GM18526 (cell line): ENCODE results near the gene SLC39A7.

Experiments
- POLR2A ChIP-seq: IDR thresholded peaks from 3 replicates; pipeline ENCODE4 v1.6.1; 2011; ENCODE audit not compliant: insufficient read length; ENCODE audit errors: extremely low read depth

Gene SLC39A7

DNA sequence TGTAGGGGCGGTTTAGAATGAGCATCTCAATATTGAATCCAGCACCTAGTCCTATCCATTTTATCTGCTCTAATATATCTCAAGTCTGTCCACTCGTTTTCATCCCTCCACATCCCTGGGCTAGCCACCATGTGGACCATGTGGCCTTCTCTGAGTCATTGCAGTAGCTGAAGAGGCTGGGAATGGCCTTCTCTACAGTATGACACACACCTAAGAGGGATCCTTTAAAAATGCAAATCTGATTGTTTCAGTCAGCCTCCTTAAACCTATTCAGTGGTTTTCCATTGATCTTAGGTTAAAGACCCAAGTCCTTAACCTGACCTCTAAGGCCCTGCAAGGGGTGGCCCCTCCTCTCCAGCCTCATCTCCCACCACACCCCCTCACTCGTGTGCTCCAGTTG, 17.0 kb downstream of the SLC39A7 start:
- no peak for TF ChIP-seq POLR2A

DNA sequence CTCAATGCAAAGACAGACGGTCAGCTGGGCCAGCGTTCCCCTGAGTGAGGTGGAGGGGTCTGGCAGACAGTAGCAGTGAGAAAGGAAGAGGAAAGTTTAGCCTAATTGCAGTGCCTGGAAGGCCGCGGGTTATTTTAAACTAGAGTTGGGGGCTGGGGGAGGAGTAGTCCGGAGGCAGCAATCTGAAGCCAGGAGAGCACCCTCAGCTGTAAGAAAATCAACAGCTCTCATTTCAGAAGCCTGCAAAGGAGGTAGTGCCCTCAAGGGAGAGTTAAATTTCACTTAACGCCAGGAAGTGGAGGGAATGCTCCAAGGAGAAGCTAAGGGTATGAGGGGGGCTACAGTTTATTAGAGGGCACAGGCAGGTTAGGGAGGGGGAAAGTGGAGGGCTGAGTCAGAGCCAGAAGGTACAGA, 34.6 kb downstream of the SLC39A7 start:
- no peak for TF ChIP-seq POLR2A

DNA sequence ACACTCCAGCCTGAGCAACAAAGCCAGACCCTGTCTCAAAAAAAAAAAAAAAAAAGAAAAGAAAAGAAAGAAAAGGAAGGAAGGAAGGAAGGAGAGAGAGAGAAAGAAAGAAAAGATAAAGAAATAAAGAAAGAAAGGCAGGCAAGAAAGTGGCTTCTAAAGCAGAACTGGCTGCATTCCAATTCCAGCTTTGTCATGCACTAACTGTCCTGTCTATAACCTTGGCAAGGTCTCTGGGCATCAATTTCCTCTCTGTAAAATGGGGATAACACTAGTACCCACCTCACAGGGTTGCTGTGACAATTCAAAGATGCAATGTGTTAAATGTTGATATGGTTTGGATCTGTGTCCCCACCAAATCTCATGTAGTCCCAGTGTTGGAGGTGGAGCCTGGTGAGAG, 35.7 kb downstream of the SLC39A7 start:
- TF ChIP-seq POLR2A = no peak

DNA sequence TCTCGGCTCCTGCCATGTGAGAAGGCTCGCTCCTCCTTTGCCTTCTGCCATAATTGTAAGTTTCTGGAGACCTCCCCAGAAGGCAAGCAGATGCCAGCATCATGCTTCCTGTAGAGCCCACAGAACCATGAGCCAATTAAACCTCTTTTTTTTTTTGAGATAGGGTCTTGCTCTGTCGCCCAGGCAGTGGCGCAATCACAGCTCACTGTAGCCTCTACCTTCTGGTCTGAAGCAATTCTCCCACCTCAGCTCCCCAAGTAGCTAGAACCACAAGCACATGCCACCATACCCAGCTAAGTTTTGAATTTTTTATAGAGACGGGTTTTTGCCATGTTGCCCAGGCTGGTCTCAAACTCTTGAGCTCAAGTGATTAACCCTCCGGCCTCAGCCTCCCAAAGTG, 36.2 kb downstream of the SLC39A7 start:
- no peak for TF ChIP-seq POLR2A

DNA sequence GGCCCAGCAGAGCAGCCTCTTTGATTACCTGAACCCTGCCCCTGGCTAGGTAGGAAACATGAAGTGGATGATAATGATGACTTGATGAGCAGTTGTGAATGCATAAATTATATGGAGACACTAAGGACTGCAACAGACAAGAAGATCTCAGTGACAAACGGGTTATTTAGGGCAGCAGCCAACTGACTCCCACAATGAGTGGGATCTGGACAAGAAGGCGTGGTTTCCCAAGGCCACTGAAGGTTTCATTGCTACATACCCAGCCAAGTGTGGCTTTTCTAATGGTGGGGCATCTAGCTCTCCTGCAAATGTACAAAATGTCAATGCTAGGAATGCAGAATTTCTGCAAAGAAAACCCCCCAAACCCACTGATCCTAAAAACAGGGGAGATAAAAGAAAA, 37.1 kb downstream of the SLC39A7 start:
- TF ChIP-seq POLR2A = no peak

DNA sequence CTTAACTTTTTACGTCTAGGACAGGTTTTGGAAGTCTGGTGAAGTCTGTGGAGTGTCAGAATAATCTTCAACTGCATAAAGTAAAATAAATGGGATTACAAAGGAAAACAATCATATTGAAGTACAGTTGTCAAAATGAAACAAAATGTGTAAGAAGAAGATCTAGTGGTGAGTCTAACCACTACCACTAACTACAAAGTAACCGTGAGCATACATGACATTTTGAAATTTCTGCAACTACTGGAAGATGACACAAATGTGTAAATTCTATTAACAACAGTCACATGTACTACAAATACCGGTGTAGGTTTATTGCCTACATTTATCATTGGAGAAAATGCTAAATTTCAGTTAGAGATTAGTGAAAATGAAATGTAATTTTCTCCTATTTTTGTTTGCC, 41.3 kb downstream of the SLC39A7 start:
- no peak for TF ChIP-seq POLR2A

DNA sequence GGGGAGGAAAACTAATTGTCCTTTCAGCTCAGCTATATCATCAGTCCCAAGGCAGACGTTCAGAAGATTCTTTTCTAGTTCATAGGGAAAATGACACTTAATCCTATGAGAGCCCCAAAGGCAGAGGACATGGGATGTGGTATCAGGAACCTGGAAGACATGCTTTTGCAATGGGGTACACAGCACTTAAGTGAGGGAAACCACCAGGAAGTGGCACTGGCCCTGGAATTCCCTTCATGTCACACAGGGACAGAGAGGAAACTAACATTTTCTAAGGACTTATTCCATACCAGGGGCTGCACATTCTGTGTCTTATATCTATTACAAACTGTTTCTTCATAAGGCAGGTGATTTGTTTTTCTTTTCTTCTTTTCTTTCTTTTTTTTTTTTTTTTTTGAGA, 42.8 kb downstream of the SLC39A7 start:
- no peak for TF ChIP-seq POLR2A

DNA sequence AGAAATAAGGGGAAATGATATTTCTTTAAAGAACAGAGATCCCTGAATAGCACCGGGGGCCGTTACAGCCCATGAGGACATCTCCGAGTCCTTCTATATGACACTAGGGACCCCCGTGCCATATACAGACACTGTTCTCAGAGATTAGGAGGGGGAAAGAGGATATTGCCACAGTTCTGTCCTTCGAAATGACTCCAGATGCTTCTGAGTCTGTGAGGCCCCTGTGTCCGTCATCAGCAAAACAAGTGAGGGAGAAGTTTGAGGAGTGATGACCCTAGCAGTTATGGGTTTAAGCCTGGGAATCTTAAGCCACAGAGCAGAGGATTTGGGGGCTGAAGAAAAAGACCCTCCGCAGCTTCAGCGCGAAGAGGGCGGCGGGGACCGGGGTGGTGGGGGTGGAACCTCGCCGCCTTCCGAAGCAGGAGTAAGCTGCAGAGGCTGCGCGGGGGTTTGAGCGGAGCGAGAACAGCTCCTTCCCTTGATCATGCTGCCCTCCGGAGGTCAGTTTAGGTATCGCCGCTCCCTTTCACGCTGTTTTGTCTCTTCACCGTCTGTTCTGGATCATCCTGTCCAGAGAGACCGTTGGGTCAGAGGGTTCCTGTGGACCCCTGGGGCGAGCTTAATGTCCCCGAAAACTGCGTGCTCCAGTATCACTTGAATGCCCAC, 47.4 kb downstream of the SLC39A7 start:
- no peak for TF ChIP-seq POLR2A

DNA sequence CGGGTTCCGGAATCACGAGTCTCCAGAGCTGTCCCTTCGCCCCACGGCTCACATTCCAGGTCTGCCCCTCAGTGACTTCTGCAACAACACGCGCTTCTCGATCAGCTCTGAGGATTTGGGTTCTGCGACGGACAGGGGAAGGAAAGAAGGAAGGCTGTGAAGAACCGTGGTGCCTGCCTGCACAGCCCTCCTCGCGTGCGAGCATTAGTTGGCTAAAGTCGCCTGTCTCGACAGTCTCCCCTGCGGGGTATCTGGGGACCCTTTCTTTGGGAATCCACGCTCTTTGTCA, 47.9 kb downstream of the SLC39A7 start:
- TF ChIP-seq POLR2A = no peak

DNA sequence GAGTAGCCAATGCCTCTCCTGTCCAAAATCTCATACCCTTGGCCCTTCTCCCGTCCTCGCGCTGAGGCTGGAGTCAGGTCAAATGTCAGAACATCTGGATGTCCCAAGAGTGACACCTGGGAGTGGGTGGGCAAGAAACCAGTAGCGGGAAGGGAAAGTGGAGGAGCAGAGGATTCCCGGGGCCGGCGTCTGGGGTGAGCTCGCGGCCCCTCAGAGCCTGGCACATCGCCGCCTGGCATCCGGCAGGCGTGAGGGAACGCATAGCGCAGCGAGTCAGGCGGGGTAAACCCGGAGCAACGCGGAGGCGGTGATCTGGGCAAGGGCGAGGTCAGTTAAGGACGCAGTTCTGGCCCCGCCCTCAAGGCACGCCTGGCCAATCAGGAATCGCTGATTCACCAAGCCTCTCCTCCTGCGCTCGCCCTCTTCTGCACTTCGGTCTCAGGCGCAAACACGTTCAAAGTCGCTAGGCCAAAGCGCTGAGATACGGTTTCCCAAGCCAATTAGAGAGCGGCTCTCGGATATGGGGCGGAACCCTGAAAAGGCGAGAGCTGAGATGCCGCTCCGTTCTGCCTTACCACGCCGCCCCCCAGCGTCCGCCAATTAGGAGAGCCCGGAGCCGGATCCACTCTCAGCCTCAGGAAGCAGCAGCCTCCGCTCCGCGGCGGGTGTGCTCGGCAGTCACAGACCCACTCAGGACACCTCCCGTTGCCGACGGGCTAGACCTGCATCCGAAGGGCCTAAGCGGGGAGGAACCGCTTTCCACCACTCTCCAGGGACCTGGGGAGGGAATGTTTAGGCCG, 48.5 kb downstream of the SLC39A7 start:
- TF ChIP-seq POLR2A = peak; percentile 87

DNA sequence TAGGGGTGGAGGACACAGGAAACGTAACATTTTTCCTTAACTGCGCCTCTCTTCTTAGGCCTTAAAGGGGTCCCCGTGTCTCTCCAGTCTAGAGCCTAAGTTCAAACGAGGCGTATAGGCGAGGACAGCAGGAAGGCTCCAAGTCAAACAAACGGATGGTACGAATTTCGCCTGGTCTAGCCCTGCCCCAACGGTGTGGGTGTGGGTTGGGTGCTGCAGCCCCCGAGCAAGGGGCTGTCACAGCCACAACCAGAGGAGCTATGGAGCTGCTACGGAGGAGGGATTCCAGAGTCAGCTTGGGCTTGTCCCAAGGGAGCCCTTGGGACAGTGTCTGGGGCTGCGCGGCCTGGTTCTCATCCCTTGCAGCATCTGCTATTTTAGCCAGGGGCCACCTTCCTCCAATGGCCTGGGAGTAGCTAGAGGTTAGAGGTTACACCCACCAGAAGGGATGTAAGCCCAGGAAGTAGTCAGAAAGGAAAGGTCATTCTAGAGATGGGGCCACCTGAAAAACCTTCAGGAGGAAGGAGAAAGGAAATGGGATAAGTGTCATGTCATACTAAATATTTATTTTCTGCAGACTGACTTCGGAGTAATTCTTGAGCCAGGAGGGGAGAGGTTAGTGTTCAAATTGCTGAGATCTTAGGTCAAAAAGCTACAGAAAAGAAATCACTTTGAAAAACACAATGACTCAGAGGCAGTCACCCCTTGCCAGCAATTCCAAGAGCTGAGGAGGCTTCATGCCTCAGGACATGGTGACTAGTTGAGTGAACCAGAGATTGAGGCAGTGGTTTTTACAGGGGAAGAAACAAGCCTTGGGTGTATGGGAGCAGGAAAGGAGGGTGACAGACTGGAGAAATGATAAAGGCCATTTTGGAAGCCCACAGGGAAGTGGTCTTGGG, 49.3 kb downstream of the SLC39A7 start:
- no peak for TF ChIP-seq POLR2A

DNA sequence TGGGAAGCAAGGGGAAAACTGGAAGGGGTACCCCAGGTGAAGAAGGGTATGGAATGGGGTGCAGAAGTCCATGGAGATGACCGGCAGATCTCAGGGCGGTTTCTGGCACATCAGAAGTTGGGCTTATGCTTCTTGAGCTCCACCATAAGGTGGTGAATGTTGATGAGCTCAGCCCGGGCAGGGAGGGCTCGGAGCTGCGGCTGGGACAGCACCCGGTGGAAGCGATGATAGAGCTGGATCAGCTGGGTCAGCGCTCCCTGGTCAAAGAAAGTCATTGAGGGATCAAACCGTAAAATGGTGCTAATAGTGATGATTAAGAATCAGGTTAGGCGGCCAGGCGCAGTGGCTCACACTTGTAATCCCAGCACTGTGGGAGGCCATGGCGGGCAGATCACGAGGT, 50.1 kb downstream of the SLC39A7 start:
- no peak for TF ChIP-seq POLR2A

DNA sequence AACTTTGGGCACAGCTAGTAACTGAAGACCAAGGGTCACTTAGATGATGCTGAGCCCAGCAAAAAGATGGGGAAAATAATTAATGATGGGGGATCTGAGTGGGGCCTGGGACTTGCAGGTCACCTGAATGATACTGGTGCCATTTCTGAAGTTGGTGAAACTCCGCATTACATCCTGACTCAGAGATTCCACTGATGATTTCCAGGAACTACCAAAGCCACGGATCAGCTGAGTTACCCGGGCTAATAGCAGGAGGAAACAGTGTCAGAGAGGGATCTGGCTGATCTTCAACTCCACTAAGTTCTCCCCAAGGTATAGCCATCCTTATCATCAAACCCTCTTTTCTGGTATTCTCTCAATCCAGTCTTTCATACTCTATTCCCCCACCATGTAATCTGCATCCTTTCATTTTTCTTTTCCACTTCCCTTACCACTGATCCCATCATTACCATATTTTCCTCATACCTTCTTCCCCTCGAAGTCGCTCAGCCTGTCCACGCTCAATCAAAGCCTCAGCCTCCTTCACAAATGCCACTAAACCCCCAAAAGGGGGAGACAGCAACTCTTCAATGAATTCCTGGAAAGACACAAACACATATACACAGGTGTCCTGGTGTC, 50.8 kb downstream of the SLC39A7 start:
- no peak for TF ChIP-seq POLR2A

DNA sequence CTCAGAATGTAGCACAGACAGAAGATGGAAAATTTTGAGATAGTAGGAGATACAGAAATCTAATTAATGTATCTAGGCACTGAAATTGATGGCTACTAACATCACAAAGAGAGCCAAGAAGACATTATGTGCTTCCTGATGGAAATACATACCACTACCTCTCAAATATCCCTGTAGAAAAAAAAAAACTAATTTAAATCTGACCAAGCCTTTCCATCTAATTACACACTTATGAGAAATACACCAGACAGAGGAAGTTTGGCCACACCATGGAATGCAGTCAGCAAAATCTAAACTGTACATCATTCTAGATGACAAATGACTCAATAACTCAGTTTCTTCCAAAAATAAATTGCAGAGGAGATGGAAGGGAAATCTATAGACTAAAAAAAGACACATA, 52.1 kb downstream of the SLC39A7 start:
- no peak for TF ChIP-seq POLR2A
